Liver (tissue), 9 donors: ENCODE data around the gene DSCAM. TPM values are rescaled to one million over a fixed set of nuclear protein-coding genes. Genes with fewer than 3 reads are reported as not detected.

Experiments
- DNase-seq: peaks from one replicate; pipeline ENCODE4 v3.0.0-alpha.2; 2017; ENCODE audit warnings: low spot score
- H3K27ac ChIP-seq, 2 donors: one replicate each; pipeline ENCODE4 v1.7.0; 2013; ENCODE audit warnings: inconsistent platforms in 2 of 2, low read length in 2 of 2, control low read depth in 1 of 2, low read depth in 1 of 2, mild to moderate bottlenecking in 1 of 2
- H3K27me3 ChIP-seq, 4 donors: one replicate each; pipeline versions ENCODE4 v1.6.1 to v1.7.0; 2013; ENCODE audit warnings: low read length in 3 of 4, inconsistent platforms in 1 of 4, mild to moderate bottlenecking in 1 of 4, moderate library complexity in 1 of 4; ENCODE audit not compliant: control insufficient read depth in 4 of 4, insufficient read depth in 4 of 4
- H3K36me3 ChIP-seq, 4 donors: one replicate each; pipeline versions ENCODE4 v1.6.1 to v1.7.0; 2013; ENCODE audit warnings: low read length in 3 of 4, mild to moderate bottlenecking in 3 of 4, low read depth in 1 of 4, moderate library complexity in 1 of 4; ENCODE audit not compliant: control insufficient read depth in 4 of 4, insufficient read depth in 3 of 4
- H3K4me1 ChIP-seq, 4 donors: one replicate each; pipeline versions ENCODE4 v1.6.1 to v1.7.0; 2013; ENCODE audit warnings: low read length in 3 of 4, mild to moderate bottlenecking in 3 of 4, moderate library complexity in 1 of 4; ENCODE audit not compliant: control insufficient read depth in 4 of 4, insufficient read depth in 4 of 4
- H3K4me3 ChIP-seq, 3 donors: one replicate each; pipeline versions ENCODE4 v1.6.1 to v1.7.0; 2013; ENCODE audit warnings: low read length in 3 of 3, control low read depth in 1 of 3, low read depth in 1 of 3, mild to moderate bottlenecking in 1 of 3
- H3K9ac ChIP-seq, 2 donors: one replicate each; pipeline ENCODE4 v1.7.0; 2013; ENCODE audit warnings: low read length in 2 of 2, mild to moderate bottlenecking in 2 of 2, moderate library complexity in 2 of 2, control low read depth in 1 of 2, low read depth in 1 of 2
- H3K9me3 ChIP-seq, 4 donors: one replicate each; pipeline versions ENCODE4 v1.6.1 to v1.7.0; 2013; ENCODE audit warnings: low read length in 3 of 4; ENCODE audit not compliant: control insufficient read depth in 4 of 4
- EGR1 ChIP-seq, 2 donors: IDR thresholded peaks; 2 replicates each; pipeline ENCODE4 v1.6.1; 2016 to 2018; ENCODE audit warnings: antibody characterized with exemption in 2 of 2, low read depth in 2 of 2
- FOXA1 ChIP-seq: IDR thresholded peaks from 2 replicates; pipeline ENCODE4 v1.6.1; 2016; ENCODE audit warnings: antibody characterized with exemption
- FOXA2 ChIP-seq: IDR thresholded peaks from 2 replicates; pipeline ENCODE4 v1.6.1; 2016; ENCODE audit warnings: antibody characterized with exemption
- HNF4A ChIP-seq, 2 donors: conservative IDR thresholded peaks; 2 replicates each; pipeline ENCODE4 v1.6.1; 2016; ENCODE audit warnings: antibody characterized with exemption in 2 of 2, mild to moderate bottlenecking in 2 of 2
- HNF4G ChIP-seq: IDR thresholded peaks from 2 replicates; pipeline ENCODE4 v1.6.1; 2016; ENCODE audit warnings: antibody characterized with exemption
- JUND ChIP-seq, 2 donors: IDR thresholded peaks; 2 replicates each; pipeline ENCODE4 v1.6.1; 2016; ENCODE audit warnings: antibody characterized with exemption in 2 of 2
- NR2F2 ChIP-seq: IDR thresholded peaks from 2 replicates; pipeline ENCODE4 v1.6.1; 2016; ENCODE audit warnings: antibody characterized with exemption
- RAD21 ChIP-seq, 2 donors: IDR thresholded peaks; 2 replicates each; pipeline ENCODE4 v1.6.1; 2016; ENCODE audit warnings: antibody characterized with exemption in 2 of 2, mild to moderate bottlenecking in 2 of 2
- RXRA ChIP-seq, 2 donors: IDR thresholded peaks; 2 replicates each; pipeline ENCODE4 v1.6.1; 2017 to 2018; ENCODE audit warnings: antibody characterized with exemption in 2 of 2, mild to moderate bottlenecking in 1 of 2
- SP1 ChIP-seq: IDR thresholded peaks from 2 replicates; pipeline ENCODE4 v1.6.1; 2018; ENCODE audit warnings: antibody characterized with exemption, mild to moderate bottlenecking
- TAF1 ChIP-seq: conservative IDR thresholded peaks from 2 replicates; pipeline ENCODE4 v1.6.1; 2016; ENCODE audit warnings: antibody characterized with exemption, mild to moderate bottlenecking
- YY1 ChIP-seq: IDR thresholded peaks from 2 replicates; pipeline ENCODE4 v1.6.1; 2016; ENCODE audit warnings: antibody characterized with exemption, mild to moderate bottlenecking
- WGBS: extraction: QIAGEN DNeasy Blood & Tissue Kit; methylation state at CpG from one replicate; pipeline ENCODE4 v1.1.7; 2013; 5-methylcytosine and 5-hydroxymethylcytosine counted together
- polyA plus RNA-seq, 2 donors: library from polyadenylated mRNA; stranded (reverse) in 1 of 2; unstranded in 1 of 2; fragments of 200-250 nt in 1 of 2; fragments of >200 nt in 1 of 2; fragmentation: Nextera tagmentation in 1 of 2; extraction: Ambion mirVana in 1 of 2; gene quantifications; one replicate each; pipeline versions ENCODE4 v1.2.1 to v1.2.3, GENCODE V29; 2013 to 2015
- total RNA-seq, 2 donors: library from RNA; depleted of rRNA; stranded (reverse); fragments of >200 nt; gene quantifications; one replicate each; pipeline ENCODE4 v1.2.3, GENCODE V29; 2014
- TF ChIP-seq, protein P1 (sequence below): IDR thresholded peaks from 2 replicates; pipeline ENCODE4 v1.6.1; 2016; ENCODE audit warnings: antibody characterized with exemption
- TF ChIP-seq, protein P2 (sequence below): IDR thresholded peaks from 2 replicates; pipeline ENCODE4 v1.6.1; 2016; ENCODE audit warnings: antibody characterized with exemption
- TF ChIP-seq, protein P3 (sequence below): fragments of 150-350 bp; IDR thresholded peaks from 2 replicates; pipeline ENCODE4 v1.5.1; 2017; ENCODE audit warnings: improper control_type of control experiment, low read depth, low read length; ENCODE audit not compliant: missing input control
- TF ChIP-seq, protein P4 (sequence below): IDR thresholded peaks from 2 replicates; pipeline ENCODE4 v1.6.1; 2016; ENCODE audit warnings: antibody characterized with exemption, mild to moderate bottlenecking
- TF ChIP-seq, protein P5 (sequence below): IDR thresholded peaks from 2 replicates; pipeline ENCODE4 v1.6.1; 2016; ENCODE audit warnings: antibody characterized with exemption
- donor health status: healthy.
- donor health status: healthy.
- donor health status: healthy.
- donor health status: healthy.
- donor health status: healthy.

Gene DSCAM
- total and polyA plus RNA-seq, 4 donors, result 0.02 to 0.23 (median 0.10) TPM

DNA sequence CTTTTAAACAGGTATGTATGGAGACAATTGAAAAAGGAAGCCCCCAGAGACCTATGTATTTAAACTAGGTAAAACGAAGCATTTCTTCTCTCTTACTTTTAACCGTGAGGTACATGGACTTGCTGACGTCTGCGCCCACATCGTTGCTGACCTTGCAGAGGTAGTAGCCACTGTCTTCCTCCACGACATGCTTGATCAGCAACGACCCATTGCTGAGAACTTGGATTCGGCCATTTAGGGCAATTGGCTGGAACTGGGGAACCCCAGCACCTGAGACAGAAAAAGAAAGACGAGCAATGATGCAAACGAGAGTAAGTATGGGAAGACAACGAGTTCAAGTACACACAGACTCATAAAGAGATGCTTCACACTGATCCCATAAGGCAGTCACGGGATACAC is 571.0 kb downstream of the DSCAM start:
- H3K9me3 ChIP-seq, result no peaks in the 10 kb centered on the region

DNA sequence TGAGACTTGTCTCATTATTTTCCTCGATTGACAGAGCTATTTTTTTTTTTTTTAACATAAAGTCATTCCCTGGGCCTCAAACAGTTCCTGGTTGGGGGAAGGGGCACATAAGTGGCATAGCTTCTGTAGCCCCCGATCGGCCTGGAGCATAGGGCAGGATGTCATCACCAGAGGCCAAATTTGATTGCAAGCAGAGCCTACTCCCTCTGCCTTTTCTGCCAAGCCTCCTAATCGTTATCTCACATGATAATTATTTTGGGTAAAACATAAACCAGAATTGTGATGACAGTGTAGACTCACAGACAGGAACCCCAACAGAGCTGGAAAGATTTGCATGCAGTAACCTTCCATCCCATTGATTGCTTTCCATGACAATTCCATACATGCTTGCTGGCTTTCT is 574.9 kb downstream of the DSCAM start:
- no peak overlapping the region for H3K4me3 ChIP-seq
- 49% methylated on average over 4 of the region's 4 CpGs for WGBS
- no peak for TF ChIP-seq EGR1 (IDR thresholded peaks at IDR 0.05; ENCODE audit: low read depth in 2 of 2)
- TF ChIP-seq RAD21 (IDR thresholded peaks at IDR 0.05), result no peak
- TF ChIP-seq FOXA1, result no peak
- TF ChIP-seq RXRA (IDR thresholded peaks at IDR 0.05), result no peak
- TF ChIP-seq NR2F2, result no peak
- TF ChIP-seq JUND (IDR thresholded peaks at IDR 0.05), result no peak
- no peak for TF ChIP-seq FOXA2
- no peak for TF ChIP-seq SP1
- no peak for TF ChIP-seq YY1
- no peak for TF ChIP-seq TAF1
- TF ChIP-seq, protein P1, sequence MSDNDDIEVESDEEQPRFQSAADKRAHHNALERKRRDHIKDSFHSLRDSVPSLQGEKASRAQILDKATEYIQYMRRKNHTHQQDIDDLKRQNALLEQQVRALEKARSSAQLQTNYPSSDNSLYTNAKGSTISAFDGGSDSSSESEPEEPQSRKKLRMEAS, result no peak
- no peak for TF ChIP-seq HNF4A (conservative IDR thresholded peaks at IDR 0.05)
- TF ChIP-seq, protein P2, sequence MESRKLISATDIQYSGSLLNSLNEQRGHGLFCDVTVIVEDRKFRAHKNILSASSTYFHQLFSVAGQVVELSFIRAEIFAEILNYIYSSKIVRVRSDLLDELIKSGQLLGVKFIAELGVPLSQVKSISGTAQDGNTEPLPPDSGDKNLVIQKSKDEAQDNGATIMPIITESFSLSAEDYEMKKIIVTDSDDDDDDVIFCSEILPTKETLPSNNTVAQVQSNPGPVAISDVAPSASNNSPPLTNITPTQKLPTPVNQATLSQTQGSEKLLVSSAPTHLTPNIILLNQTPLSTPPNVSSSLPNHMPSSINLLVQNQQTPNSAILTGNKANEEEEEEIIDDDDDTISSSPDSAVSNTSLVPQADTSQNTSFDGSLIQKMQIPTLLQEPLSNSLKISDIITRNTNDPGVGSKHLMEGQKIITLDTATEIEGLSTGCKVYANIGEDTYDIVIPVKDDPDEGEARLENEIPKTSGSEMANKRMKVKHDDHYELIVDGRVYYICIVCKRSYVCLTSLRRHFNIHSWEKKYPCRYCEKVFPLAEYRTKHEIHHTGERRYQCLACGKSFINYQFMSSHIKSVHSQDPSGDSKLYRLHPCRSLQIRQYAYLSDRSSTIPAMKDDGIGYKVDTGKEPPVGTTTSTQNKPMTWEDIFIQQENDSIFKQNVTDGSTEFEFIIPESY, result no peak

More for the DNA sequence above, 571.0 kb downstream of the DSCAM start:
- DNase-seq, result no peak
- Histone ChIP-seq H3K4me1 (no peaks in the 10 kb centered on the region), H3K27me3 (no peaks in the 10 kb centered on the region), H3K9ac (no peak overlapping the region), H3K36me3 (no peaks in the 10 kb centered on the region), H3K4me3 (no peak overlapping the region), H3K27ac (no peak overlapping the region)
- WGBS, result 67% methylated on average over 12 of the region's 12 CpGs
- no peak for TF ChIP-seq RXRA (IDR thresholded peaks at IDR 0.05)
- no peak for TF ChIP-seq YY1
- TF ChIP-seq, protein P3, sequence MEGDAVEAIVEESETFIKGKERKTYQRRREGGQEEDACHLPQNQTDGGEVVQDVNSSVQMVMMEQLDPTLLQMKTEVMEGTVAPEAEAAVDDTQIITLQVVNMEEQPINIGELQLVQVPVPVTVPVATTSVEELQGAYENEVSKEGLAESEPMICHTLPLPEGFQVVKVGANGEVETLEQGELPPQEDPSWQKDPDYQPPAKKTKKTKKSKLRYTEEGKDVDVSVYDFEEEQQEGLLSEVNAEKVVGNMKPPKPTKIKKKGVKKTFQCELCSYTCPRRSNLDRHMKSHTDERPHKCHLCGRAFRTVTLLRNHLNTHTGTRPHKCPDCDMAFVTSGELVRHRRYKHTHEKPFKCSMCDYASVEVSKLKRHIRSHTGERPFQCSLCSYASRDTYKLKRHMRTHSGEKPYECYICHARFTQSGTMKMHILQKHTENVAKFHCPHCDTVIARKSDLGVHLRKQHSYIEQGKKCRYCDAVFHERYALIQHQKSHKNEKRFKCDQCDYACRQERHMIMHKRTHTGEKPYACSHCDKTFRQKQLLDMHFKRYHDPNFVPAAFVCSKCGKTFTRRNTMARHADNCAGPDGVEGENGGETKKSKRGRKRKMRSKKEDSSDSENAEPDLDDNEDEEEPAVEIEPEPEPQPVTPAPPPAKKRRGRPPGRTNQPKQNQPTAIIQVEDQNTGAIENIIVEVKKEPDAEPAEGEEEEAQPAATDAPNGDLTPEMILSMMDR, result no peak
- no peak for TF ChIP-seq HNF4A (conservative IDR thresholded peaks at IDR 0.05)
- TF ChIP-seq FOXA1, result no peak
- TF ChIP-seq, protein P2, result no peak
- TF ChIP-seq, protein P4, sequence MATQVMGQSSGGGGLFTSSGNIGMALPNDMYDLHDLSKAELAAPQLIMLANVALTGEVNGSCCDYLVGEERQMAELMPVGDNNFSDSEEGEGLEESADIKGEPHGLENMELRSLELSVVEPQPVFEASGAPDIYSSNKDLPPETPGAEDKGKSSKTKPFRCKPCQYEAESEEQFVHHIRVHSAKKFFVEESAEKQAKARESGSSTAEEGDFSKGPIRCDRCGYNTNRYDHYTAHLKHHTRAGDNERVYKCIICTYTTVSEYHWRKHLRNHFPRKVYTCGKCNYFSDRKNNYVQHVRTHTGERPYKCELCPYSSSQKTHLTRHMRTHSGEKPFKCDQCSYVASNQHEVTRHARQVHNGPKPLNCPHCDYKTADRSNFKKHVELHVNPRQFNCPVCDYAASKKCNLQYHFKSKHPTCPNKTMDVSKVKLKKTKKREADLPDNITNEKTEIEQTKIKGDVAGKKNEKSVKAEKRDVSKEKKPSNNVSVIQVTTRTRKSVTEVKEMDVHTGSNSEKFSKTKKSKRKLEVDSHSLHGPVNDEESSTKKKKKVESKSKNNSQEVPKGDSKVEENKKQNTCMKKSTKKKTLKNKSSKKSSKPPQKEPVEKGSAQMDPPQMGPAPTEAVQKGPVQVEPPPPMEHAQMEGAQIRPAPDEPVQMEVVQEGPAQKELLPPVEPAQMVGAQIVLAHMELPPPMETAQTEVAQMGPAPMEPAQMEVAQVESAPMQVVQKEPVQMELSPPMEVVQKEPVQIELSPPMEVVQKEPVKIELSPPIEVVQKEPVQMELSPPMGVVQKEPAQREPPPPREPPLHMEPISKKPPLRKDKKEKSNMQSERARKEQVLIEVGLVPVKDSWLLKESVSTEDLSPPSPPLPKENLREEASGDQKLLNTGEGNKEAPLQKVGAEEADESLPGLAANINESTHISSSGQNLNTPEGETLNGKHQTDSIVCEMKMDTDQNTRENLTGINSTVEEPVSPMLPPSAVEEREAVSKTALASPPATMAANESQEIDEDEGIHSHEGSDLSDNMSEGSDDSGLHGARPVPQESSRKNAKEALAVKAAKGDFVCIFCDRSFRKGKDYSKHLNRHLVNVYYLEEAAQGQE, result no peak
- no peak for TF ChIP-seq RAD21 (IDR thresholded peaks at IDR 0.05)
- TF ChIP-seq JUND (IDR thresholded peaks at IDR 0.05), result no peak
- no peak for TF ChIP-seq FOXA2
- no peak for TF ChIP-seq NR2F2
- TF ChIP-seq, protein P1, result no peak
- no peak for TF ChIP-seq EGR1 (IDR thresholded peaks at IDR 0.05; ENCODE audit: low read depth in 2 of 2)
- TF ChIP-seq HNF4G, result no peak
- TF ChIP-seq, protein P5, sequence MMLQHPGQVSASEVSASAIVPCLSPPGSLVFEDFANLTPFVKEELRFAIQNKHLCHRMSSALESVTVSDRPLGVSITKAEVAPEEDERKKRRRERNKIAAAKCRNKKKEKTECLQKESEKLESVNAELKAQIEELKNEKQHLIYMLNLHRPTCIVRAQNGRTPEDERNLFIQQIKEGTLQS, result no peak

More for the DNA sequence above, 574.9 kb downstream of the DSCAM start:
- H3K9ac ChIP-seq, result no peak overlapping the region
- DNase-seq, result no peak
- H3K4me1 ChIP-seq, result no peaks in the 10 kb centered on the region
- H3K27ac ChIP-seq, result no peak overlapping the region
- no peaks in the 10 kb centered on the region for H3K27me3 ChIP-seq
- no peaks in the 10 kb centered on the region for H3K9me3 ChIP-seq
- no peaks in the 10 kb centered on the region for H3K36me3 ChIP-seq
